Central memory CD8-positive, alpha-beta T cell (primary cell): ENCODE data around the gene OLFML2B.

ENCODE experiments used
- ATAC-seq: fragments of 150-1000 bp; cut with Tn5 transposase; replicated peaks from 2 replicates; pipeline ENCODE4 v1.10.0; 2022; ENCODE audit warnings: mild to moderate bottlenecking, moderate FRiP score, moderate number of reproducible peaks; ENCODE audit not compliant: poor library complexity, severe bottlenecking; ENCODE audit errors: extremely low read depth
- DNase-seq, 2 donors: peaks; one replicate each; pipeline ENCODE4 v3.0.0; 2021; ENCODE audit warnings: low spot score in 2 of 2
- H3K27ac Mint-ChIP-seq: one replicate; pipeline ENCODE4 v1.8.0; 2022; ENCODE audit warnings: low read depth, mild to moderate bottlenecking, moderate library complexity, mixed read lengths
- H3K27me3 Mint-ChIP-seq: one replicate; pipeline ENCODE4 v1.8.0; 2022; ENCODE audit warnings: mixed read lengths
- H3K36me3 Mint-ChIP-seq: one replicate; pipeline ENCODE4 v1.8.0; 2022; ENCODE audit warnings: mild to moderate bottlenecking, moderate library complexity, mixed read lengths; ENCODE audit not compliant: insufficient read depth
- H3K4me1 Mint-ChIP-seq: one replicate; pipeline ENCODE4 v1.8.0; 2022; ENCODE audit warnings: mixed read lengths
- H3K4me3 Mint-ChIP-seq: one replicate; pipeline ENCODE4 v1.8.0; 2022; ENCODE audit warnings: mild to moderate bottlenecking, moderate library complexity, mixed read lengths
- H3K9me3 Mint-ChIP-seq: one replicate; pipeline ENCODE4 v1.8.0; 2022; ENCODE audit warnings: mixed read lengths

OLFML2B gene

GRCh38 chr1:161998811-161999210, 24.9 kb downstream of the OLFML2B start:
- Mint-ChIP-seq H3K4me3 (no peak overlapping the region), H3K27ac (no peak overlapping the region), H3K27me3 (peaks cover 8% of the 10 kb centered on the region), H3K4me1 (no peaks in the 10 kb centered on the region), H3K9me3 (no peaks in the 10 kb centered on the region), H3K36me3 (no peaks in the 10 kb centered on the region)
- ATAC-seq (no peak), DNase-seq (no peak)

GRCh38 chr1:161997152-161997551, 26.5 kb downstream of the OLFML2B start:
- no peaks in the 10 kb centered on the region for H3K9me3 Mint-ChIP-seq
- ATAC-seq = no peak
- no peaks in the 10 kb centered on the region for H3K36me3 Mint-ChIP-seq
- no peaks in the 10 kb centered on the region for H3K4me1 Mint-ChIP-seq
- no peak overlapping the region for H3K4me3 Mint-ChIP-seq
- DNase-seq = no peak
- H3K27me3 Mint-ChIP-seq = no peaks in the 10 kb centered on the region
- no peak overlapping the region for H3K27ac Mint-ChIP-seq

GRCh38 chr1:161994175-161994668, 29.4 kb downstream of the OLFML2B start:
- Mint-ChIP-seq H3K4me3 (no peak overlapping the region), H3K9me3 (no peaks in the 10 kb centered on the region), H3K4me1 (no peaks in the 10 kb centered on the region), H3K27ac (no peak overlapping the region), H3K36me3 (no peaks in the 10 kb centered on the region), H3K27me3 (peaks cover 3% of the 10 kb centered on the region)
- DNase-seq (no peak), ATAC-seq (no peak)

- Mint-ChIP-seq H3K4me1 (no peaks in the 10 kb centered on the region), H3K9me3 (no peaks in the 10 kb centered on the region), H3K27ac (no peak overlapping the region), H3K27me3 (peaks cover 10% of the 10 kb centered on the region), H3K4me3 (no peak overlapping the region), H3K36me3 (no peaks in the 10 kb centered on the region)
- DNase-seq (no peak), ATAC-seq (no peak)
These were observed 30.1 kb downstream of the OLFML2B start for GRCh38 chr1:161993576-161993975.

- DNase-seq = no peak
- no peak overlapping the region for H3K4me3 Mint-ChIP-seq
- no peak for ATAC-seq
- peaks cover 15% of the 10 kb centered on the region for H3K27me3 Mint-ChIP-seq
- H3K27ac Mint-ChIP-seq = no peak overlapping the region
- H3K36me3 Mint-ChIP-seq = no peaks in the 10 kb centered on the region
- H3K9me3 Mint-ChIP-seq = peaks cover 6% of the 10 kb centered on the region
- no peaks in the 10 kb centered on the region for H3K4me1 Mint-ChIP-seq
These were observed 33.9 kb downstream of the OLFML2B start for GRCh38 chr1:161989786-161990185.

GRCh38 chr1:161989108-161989507, 34.6 kb downstream of the OLFML2B start:
- H3K4me3 Mint-ChIP-seq = no peak overlapping the region
- H3K36me3 Mint-ChIP-seq = no peaks in the 10 kb centered on the region
- H3K27ac Mint-ChIP-seq = no peak overlapping the region
- H3K27me3 Mint-ChIP-seq = peaks cover 15% of the 10 kb centered on the region
- ATAC-seq (no peak), DNase-seq (no peak)
- peaks cover 6% of the 10 kb centered on the region for H3K9me3 Mint-ChIP-seq
- H3K4me1 Mint-ChIP-seq = no peaks in the 10 kb centered on the region

GRCh38 chr1:161988413-161988812, 35.3 kb downstream of the OLFML2B start:
- ATAC-seq = no peak
- H3K4me3 Mint-ChIP-seq = no peak overlapping the region
- peaks cover 15% of the 10 kb centered on the region for H3K27me3 Mint-ChIP-seq
- peaks cover 6% of the 10 kb centered on the region for H3K9me3 Mint-ChIP-seq
- DNase-seq = no peak
- no peak overlapping the region for H3K27ac Mint-ChIP-seq
- H3K4me1 Mint-ChIP-seq = no peaks in the 10 kb centered on the region
- H3K36me3 Mint-ChIP-seq = no peaks in the 10 kb centered on the region

GRCh38 chr1:161987872-161988271, 35.8 kb downstream of the OLFML2B start:
- no peak overlapping the region for H3K27ac Mint-ChIP-seq
- peaks cover 15% of the 10 kb centered on the region for H3K27me3 Mint-ChIP-seq

GRCh38 chr1:161987303-161987702, 36.4 kb downstream of the OLFML2B start:
- Mint-ChIP-seq H3K36me3 (no peaks in the 10 kb centered on the region), H3K4me1 (no peaks in the 10 kb centered on the region), H3K27ac (no peak overlapping the region), H3K9me3 (peaks cover 6% of the 10 kb centered on the region), H3K4me3 (no peak overlapping the region), H3K27me3 (peaks cover 15% of the 10 kb centered on the region)
- ATAC-seq = no peak
- no peak for DNase-seq

More at GRCh38 chr1:161987872-161988271, 35.8 kb downstream of the OLFML2B start:
- H3K4me3 Mint-ChIP-seq = no peak overlapping the region
- peaks cover 6% of the 10 kb centered on the region for H3K9me3 Mint-ChIP-seq
- no peak for ATAC-seq
- no peaks in the 10 kb centered on the region for H3K4me1 Mint-ChIP-seq
- no peaks in the 10 kb centered on the region for H3K36me3 Mint-ChIP-seq
- no peak for DNase-seq

GRCh38 chr1:161986328-161986727, 37.3 kb downstream of the OLFML2B start:
- Mint-ChIP-seq H3K4me3 (no peak overlapping the region), H3K27me3 (peaks cover 15% of the 10 kb centered on the region), H3K9me3 (peaks cover 6% of the 10 kb centered on the region), H3K27ac (no peak overlapping the region), H3K36me3 (no peaks in the 10 kb centered on the region), H3K4me1 (no peaks in the 10 kb centered on the region)
- ATAC-seq (no peak), DNase-seq (no peak)

GRCh38 chr1:161985301-161985822, 38.3 kb downstream of the OLFML2B start:
- DNase-seq = no peak
- H3K27ac Mint-ChIP-seq = no peak overlapping the region

GRCh38 chr1:161983725-161984124, 39.9 kb downstream of the OLFML2B start:
- H3K27me3 Mint-ChIP-seq = peaks cover 7% of the 10 kb centered on the region
- peaks cover 6% of the 10 kb centered on the region for H3K9me3 Mint-ChIP-seq
- H3K4me3 Mint-ChIP-seq = no peak overlapping the region
- no peaks in the 10 kb centered on the region for H3K4me1 Mint-ChIP-seq
- no peaks in the 10 kb centered on the region for H3K36me3 Mint-ChIP-seq
- H3K27ac Mint-ChIP-seq = no peak overlapping the region
- ATAC-seq (no peak), DNase-seq (no peak)

More at GRCh38 chr1:161985301-161985822, 38.3 kb downstream of the OLFML2B start:
- H3K9me3 Mint-ChIP-seq = peaks cover 6% of the 10 kb centered on the region
- H3K4me1 Mint-ChIP-seq = no peaks in the 10 kb centered on the region
- H3K36me3 Mint-ChIP-seq = no peaks in the 10 kb centered on the region
- no peak overlapping the region for H3K4me3 Mint-ChIP-seq
- ATAC-seq = no peak
- H3K27me3 Mint-ChIP-seq = peaks cover 15% of the 10 kb centered on the region

- Mint-ChIP-seq H3K27me3 (no peaks in the 10 kb centered on the region), H3K9me3 (peaks cover 6% of the 10 kb centered on the region), H3K36me3 (no peaks in the 10 kb centered on the region), H3K27ac (no peak overlapping the region), H3K4me1 (no peaks in the 10 kb centered on the region), H3K4me3 (no peak overlapping the region)
- DNase-seq (no peak), ATAC-seq (no peak)
These were observed 40.8 kb downstream of the OLFML2B start for GRCh38 chr1:161982917-161983316.
